K562 (cell line): Measurements from ENCODE around the gene RILP. TPM values are rescaled to one million over a fixed set of nuclear protein-coding genes. Genes with fewer than 3 reads are reported as not detected.

Experiments
- BCL6 ChIP-seq: fragments of 250-450 bp; sonication (Bioruptor Pico); IDR thresholded peaks from 2 replicates; pipeline ENCODE4 v1.4.0; 2020
- GTF2F1 ChIP-seq: IDR thresholded peaks from 2 replicates; pipeline ENCODE4 v1.6.1; 2011; ENCODE audit warnings: low read depth, low read length, improper control_type of control experiment
- HMGXB4 ChIP-seq: sonication (generic); formaldehyde crosslinking; IDR thresholded peaks from 2 replicates; pipeline ENCODE4 v1.8.1; 2023; ENCODE audit warnings: mild to moderate bottlenecking, missing genetic modification reagents
- MAFK ChIP-seq: IDR thresholded peaks from 2 replicates; pipeline ENCODE4 v1.6.1; 2011; ENCODE audit warnings: low read length, improper control_type of control experiment
- MGA ChIP-seq: fragments of 450-650 bp; IDR thresholded peaks from 2 replicates; pipeline ENCODE4 v1.6.1; 2016; ENCODE audit warnings: mild to moderate bottlenecking, moderate library complexity
- RBM39 ChIP-seq: fragments of 200-400 bp; formaldehyde crosslinking; optimal IDR thresholded peaks from 2 replicates; pipeline ENCODE3; 2018; ENCODE audit warnings: low read depth, low read length
- SIN3B ChIP-seq: fragments of 450-650 bp; IDR thresholded peaks from 2 replicates; pipeline ENCODE4 v1.6.1; 2017; ENCODE audit warnings: low read depth, mild to moderate bottlenecking, moderate library complexity
- TRIM28 ChIP-seq: fragments of 450-650 bp; IDR thresholded peaks from 2 replicates; pipeline ENCODE4 v1.6.1; 2017
- ZHX1 ChIP-seq: fragments of 150-350 bp; conservative IDR thresholded peaks from 2 replicates; pipeline ENCODE4 v1.6.1; 2014; ENCODE audit warnings: low read length
- polyA plus RNA-seq, 8 experiments: library from polyadenylated mRNA; depleted of rRNA in 4 of 8; stranded (reverse) in 5 of 8; unstranded in 3 of 8; fragments of >200 nt; fragmentation: Nextera tagmentation in 2 of 8; fragmentation: Illumina TruSeq in 1 of 8; extraction: Ambion mirVana in 2 of 8; extraction: Trizol in 1 of 8; gene quantifications; 2 replicates each; pipeline versions ENCODE4 v1.2.1 to v1.2.3, GENCODE V29; 2011 to 2014; ENCODE audit warnings: inconsistent platforms in 1 of 8, missing spikeins in 1 of 8
- total RNA-seq, 7 experiments: library from RNA; depleted of rRNA in 6 of 7; stranded (reverse); fragments of >200 nt in 6 of 7; fragmentation: Illumina TruSeq in 2 of 7; extraction: Trizol in 2 of 7; gene quantifications; 2 replicates each; pipeline versions ENCODE4 v1.2.1 to v1.2.3, GENCODE V29; 2011 to 2021; ENCODE audit warnings: low replicate concordance in 1 of 7

The RILP gene
- total and polyA plus RNA-seq, 9 of the 15 experiments (the other 6 are each of a cell fraction or from before 2014, with no cell fraction given): 0.75 to 54.9 (median 27.8) TPM

- TF ChIP-seq ZHX1 (peak; percentile 49; the same call in 1 of the 2 replicates), SIN3B (peak; percentile 28; the same call in 1 of the 2 replicates), HMGXB4 (no peak; the same call in 1 of the 2 replicates), MGA (0 out of 2 replicates have a peak, but pooled peaks have one; percentile 20), RBM39 (no peak), TRIM28 (no peak), GTF2F1 (no peak), BCL6 (no peak), MAFK (no peak)
Observed at GRCh38 chr17:1684378-1685189, 34.9 kb upstream of the RILP start, which contains the start of gene PRPF8 (continued).
